ENCODE results near the gene RTTN.

DNA sequence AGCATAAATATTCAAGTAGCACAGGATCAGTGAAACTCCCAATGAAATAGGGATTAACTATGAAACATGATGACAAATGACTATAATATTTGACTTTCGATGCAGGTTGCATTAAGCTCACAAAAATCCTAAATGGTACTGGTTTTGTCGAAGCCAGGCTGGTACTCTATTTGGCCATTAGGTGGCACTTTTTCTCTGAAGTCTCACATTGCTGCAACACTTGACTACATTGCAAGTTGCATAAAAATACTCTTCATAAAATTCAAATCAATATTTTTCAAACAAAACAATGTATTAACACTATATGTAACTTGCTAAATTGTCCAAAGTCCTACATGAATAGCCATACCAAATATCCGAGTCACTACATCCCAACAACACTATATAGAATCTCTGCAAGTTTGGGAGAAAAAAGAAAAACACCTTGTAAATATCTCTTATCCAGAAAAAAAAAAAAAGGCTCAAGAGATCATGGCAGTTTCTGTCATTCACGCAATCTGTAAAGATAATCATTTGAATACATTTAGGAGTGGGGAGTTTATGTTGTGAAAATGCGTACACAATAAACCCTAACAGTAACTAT, 9.5 kb downstream of the RTTN start:
- no peak for TF ChIP-seq ZFP3 (CRISPR knock-in tag; IDR thresholded peaks at IDR 0.05)
- TF ChIP-seq PATZ1 (CRISPR knock-in tag; IDR thresholded peaks at IDR 0.05; ENCODE audit: borderline replicate concordance), result no peak
- TF ChIP-seq ZC3H10 (CRISPR knock-in tag; IDR thresholded peaks at IDR 0.05), result no peak
- TF ChIP-seq, protein P1, sequence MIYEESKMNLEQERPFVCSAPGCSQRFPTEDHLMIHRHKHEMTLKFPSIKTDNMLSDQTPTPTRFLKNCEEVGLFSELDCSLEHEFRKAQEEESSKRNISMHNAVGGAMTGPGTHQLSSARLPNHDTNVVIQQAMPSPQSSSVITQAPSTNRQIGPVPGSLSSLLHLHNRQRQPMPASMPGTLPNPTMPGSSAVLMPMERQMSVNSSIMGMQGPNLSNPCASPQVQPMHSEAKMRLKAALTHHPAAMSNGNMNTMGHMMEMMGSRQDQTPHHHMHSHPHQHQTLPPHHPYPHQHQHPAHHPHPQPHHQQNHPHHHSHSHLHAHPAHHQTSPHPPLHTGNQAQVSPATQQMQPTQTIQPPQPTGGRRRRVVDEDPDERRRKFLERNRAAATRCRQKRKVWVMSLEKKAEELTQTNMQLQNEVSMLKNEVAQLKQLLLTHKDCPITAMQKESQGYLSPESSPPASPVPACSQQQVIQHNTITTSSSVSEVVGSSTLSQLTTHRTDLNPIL (CRISPR knock-in tag; IDR thresholded peaks at IDR 0.05; ENCODE audit: low read depth), result no peak
- no peak for TF ChIP-seq ISL1 (CRISPR knock-in tag; IDR thresholded peaks at IDR 0.05)
- no peak for TF ChIP-seq RARB (CRISPR knock-in tag; IDR thresholded peaks at IDR 0.05)
